ENCODE measurements around the gene DALRD3.

- TF ChIP-seq CTCF (IDR thresholded peaks at IDR 0.05) (no peak), USF1 (IDR thresholded peaks at IDR 0.05; ENCODE audit: borderline replicate concordance, low read depth) (no peak), POLR2AphosphoS5 (IDR thresholded peaks at IDR 0.05; ENCODE audit: low read depth, low read length) (no peak), JUND (IDR thresholded peaks at IDR 0.05) (no peak), TEAD4 (IDR thresholded peaks at IDR 0.05; ENCODE audit: borderline replicate concordance, insufficient read depth) (no peak), RAD21 (IDR thresholded peaks at IDR 0.05; ENCODE audit: low read length) (no peak), RFX5 (IDR thresholded peaks at IDR 0.05; ENCODE audit: low read length) (no peak), ZBTB33 (IDR thresholded peaks at IDR 0.05; ENCODE audit: borderline replicate concordance, low read depth) (no peak), IRF3 (IDR thresholded peaks at IDR 0.05; ENCODE audit: low read depth, low read length) (no peak), GATA2 (CRISPR knock-in tag; IDR thresholded peaks at IDR 0.05) (no peak)
Measured at GRCh38 chr3:49017229-49017970, 980 bp downstream of the DALRD3 start.

Measured in SK-N-SH (cell line).